Urothelium cell line (cell line): ENCODE data around the gene FMNL1.

Experiments
- DNase-seq: peaks from one replicate; pipeline ENCODE4 v3.0.0; 2011; ENCODE audit warnings: low spot score, mixed read lengths
- FAIRE-seq: peaks from 2 replicates; lab custom pipeline; 2011; peaks lifted over from hg19 to GRCh38; lab: Jason Lieb, UNC

Gene FMNL1

DNA sequence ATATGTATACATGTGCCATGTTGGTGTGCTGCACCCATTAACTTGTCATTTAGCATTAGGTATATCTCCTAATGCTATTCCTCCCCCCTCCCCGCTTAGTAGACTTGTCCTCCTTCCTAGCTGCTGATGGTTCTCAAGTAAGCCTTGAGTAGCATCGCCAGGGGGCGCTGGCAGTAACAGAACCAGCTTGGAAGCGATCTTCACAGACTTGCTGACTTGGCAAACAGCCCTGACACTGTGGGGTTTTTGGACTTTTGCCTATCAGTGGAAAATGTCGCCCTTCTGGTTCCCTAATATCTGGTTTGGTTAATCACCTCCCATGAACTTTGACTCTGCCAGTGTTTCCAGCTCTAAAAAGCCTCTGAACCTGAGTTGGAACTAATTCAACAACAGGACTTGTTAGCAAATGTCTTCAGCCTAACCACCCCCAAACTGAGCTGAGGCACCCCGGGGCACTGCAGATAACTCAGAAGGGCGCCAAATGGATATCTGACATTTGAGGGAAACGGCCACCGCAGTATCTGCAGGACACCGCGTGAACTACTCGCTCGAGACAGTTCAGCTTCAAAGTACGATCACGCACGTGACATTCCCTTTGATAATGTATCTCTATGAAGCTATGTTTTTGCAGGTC is 55.6 kb downstream of the FMNL1 start:
- peak; percentile 62 for FAIRE-seq
- DNase-seq: peak; percentile 81

DNA sequence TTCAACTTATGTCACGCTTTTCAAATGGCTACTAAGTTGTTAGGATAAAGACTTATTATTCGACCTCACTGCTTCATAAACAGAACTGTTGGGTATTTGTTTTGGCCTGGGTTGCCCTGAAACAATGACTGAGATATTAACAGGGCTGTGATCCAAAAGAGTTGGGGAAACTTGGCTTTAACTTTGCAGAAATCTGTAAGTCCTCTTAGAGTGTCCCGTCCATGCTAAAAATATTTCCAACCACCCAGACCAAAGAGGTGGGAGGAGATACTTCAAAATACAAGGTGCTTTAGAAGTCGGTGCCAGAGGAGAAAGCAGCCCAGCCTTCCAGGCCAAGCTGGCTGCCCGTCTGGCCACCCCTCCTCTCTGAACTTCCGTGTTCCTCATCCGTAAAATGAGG is 56.3 kb downstream of the FMNL1 start:
- FAIRE-seq (no peak), DNase-seq (no peak)

DNA sequence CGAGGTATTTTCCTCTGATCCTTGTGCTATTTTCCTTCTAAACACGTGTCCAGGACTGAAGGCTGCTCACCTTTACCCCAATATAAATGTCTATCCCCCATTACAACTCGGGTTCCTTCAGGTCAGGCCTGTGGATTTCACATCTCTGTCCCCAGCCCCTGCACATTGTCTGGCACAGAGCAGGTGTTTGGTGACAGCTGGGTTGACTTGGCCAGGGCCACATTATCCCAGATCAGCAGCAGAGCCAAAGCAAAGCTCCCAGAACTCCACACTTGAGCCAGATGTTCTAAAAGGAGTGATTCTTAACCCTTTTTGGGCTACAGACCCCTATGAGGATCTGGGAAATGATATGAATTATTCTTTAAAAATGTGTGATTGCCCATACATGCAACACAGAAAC is 58.2 kb downstream of the FMNL1 start:
- no peak for DNase-seq
- no peak for FAIRE-seq

DNA sequence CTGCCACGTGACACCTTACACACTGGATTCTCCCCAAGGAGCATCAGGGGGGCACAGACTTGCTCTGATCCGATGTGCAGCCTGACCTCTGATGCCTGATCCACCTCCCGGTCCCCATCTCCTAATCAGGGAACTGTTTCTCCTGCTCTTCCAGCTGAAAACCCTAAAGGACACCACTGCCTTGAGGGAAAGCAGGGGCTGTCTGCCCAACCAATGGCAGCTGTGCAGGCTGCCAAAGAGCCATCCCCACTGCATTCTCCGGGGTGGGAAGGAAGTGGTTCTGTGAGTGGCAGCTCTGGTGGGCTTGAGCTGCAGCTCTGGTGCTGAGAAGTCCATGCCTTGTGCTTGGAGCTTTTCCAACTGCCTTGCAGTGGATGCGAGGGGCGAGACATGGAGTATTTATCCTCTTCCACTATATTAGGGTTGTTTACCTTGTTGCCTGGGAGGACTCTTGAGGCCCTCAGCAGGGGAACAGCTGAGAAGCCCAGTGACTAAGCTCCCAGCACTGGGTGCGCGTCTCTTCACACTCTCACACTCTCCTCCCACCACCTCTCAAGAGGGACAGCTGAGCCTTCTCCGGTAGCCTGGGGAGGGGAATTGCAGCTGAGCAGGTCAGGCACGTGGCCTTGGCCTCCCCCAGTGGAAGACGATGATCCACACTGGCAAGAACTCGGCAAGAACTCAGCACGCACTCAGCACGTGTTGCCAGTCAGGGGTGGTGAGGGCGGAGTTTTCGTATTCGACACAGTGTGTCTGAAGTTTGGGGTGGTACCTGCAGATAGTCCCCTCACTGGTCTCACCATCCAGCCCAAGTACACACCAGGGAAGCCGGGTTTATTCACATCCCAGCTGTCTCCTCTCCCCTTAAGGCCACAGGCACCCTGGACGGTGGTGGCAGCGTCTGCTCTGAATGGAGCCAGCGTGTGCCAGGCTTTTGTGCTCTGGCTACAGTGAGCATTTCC is 61.3 kb downstream of the FMNL1 start:
- FAIRE-seq (peak; percentile 30), DNase-seq (no peak)

DNA sequence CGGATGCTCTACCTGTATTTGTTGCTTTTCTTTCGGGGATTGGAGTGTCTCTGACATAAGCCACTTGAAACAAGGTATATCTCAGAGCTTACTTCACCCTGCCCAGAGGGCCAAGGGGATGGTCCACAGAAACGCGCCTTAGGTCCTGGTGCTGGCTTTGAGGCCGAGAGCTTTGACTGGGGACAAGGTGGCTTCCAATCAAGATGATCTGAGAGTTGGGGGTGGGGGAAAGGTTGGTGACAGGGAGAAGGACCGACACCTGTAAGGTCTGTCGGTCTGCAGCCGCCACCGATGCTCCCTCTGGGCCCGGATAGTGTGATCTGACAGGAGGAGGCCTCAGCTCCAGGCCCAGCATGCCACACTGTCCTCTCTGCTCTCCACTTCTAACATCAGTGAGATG is 62.0 kb downstream of the FMNL1 start:
- DNase-seq: no peak
- FAIRE-seq: no peak

DNA sequence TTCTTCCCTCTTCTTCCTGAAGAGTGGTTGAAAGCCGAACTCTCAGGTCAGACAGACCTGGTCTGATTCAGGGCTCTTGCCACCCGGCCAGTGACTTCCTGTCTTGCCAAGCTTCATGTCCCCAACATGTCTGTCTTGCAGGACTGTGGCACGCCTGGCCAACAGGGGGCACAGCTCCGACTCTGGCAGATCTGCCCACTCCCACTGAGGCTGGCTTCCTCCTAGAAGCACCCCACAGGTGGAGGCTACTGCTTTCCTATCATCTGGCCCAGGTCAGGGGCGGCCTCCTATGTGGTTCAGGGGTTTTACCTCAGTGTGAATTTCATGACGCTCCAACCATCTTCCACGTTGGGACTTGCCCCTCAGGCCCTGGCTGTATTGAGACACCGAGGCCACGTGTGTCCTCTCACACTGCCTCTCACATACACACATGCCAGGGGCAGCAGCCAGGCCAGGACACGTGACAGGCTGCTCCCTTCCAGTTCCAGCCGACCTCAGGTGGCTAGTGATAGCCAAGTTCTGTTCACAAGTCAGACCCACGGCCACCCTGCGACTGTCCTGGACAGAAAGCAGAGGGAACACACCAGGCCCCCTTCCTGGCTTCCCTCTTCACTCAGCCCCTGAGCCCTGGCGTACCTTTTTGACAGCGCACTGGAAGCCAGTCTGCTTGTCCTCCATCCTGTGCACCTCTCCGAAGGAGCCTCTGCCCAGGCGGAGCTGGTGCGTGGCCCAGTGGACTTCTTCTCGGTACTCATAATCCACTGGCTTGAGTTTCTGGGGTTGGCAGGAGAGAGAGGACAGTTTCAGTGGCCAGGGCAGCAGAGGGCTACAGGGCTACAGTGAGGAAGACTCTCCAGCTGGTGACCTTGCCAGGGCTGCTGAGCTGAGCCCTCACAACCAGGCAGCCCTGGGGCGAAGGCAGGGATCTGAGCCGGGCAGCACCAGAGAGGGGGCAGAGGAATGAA is 62.8 kb downstream of the FMNL1 start:
- no peak for DNase-seq
- FAIRE-seq: no peak

DNA sequence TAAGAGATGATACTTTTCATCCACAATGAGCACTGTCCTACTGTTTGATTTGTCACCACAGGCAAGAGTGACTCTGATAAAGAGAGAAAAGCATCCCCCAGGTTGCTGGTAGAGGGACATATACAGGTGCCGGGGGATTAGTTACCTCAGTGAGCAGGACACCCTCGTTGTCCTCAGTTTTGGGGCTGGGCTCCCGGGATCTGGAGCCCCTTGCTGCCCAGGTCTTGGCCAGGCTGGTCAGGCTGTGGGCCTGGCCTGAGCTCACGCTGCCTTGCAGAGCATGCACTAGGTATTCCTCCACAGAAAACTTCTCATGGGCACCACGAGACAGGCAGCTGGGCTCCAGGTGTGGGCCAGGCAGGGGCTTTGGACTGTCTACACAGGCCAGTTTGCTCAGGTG is 64.6 kb downstream of the FMNL1 start:
- no peak for DNase-seq
- FAIRE-seq: no peak

DNA sequence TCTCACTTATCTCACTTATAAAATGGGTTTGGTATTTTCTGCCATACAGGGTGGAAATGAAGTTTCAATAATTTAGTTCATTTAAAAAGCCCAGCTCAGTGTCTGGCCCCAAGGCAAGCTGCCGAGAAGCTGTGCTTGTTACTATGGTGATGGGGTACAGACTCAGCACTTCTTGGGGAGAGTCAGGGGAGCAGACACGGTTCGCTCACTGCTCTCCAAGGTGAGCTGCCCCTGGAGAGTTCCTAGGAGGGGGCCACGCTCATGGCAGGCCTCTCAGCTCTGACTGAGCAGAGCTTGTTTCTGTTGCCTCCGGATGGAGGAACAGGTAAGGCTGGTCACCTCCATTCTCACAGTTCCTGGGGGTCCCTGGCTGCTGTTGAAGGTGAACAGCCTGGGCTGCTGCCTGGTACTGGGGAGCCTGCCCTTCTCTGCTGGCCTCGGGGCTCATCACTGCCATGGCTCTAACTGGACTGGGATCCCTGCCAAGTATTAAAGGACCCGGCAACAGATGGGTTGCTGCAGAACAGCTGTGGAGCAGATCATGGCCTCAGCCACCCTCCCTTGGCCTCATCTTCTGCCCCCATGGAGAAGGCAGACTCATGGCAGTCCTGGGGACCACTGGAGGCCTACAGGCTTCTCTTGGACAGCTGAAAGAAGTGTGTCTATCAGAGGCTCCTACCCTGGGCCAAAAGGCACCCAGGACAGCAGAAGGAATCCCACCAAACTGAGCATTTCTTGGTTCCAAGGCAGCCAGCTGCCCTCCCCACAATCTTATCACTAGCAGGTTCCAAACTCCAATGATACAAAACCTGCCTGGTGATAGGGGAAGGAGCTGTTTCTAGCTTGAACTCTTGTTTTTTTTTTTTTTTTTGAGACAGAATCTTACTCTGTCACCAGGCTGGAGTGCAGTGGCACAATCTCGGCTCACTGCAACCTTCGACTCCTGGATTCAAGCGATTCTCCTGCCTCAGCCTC is 66.1 kb downstream of the FMNL1 start:
- no peak for FAIRE-seq
- no peak for DNase-seq

DNA sequence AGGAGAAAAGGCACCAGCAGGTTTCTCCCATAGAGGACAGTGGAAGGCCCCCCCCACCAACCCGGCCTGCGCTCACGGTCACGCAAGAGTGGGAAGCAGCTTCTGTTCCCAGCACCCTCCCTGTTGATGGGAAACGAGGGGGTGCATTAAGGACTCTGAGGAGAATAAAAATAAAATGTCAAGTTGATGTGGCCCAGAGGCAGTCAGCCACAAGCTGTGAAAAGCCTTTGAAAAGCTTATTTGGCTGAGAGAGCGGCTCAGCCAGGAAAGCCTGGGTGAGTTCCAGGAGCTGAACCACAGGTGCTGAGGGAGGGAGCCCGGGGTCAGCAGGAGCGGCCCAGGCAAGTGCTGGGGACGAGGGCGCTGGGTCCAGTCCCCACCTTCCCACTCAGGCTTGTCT is 67.1 kb downstream of the FMNL1 start:
- FAIRE-seq: no peak
- DNase-seq: no peak

DNA sequence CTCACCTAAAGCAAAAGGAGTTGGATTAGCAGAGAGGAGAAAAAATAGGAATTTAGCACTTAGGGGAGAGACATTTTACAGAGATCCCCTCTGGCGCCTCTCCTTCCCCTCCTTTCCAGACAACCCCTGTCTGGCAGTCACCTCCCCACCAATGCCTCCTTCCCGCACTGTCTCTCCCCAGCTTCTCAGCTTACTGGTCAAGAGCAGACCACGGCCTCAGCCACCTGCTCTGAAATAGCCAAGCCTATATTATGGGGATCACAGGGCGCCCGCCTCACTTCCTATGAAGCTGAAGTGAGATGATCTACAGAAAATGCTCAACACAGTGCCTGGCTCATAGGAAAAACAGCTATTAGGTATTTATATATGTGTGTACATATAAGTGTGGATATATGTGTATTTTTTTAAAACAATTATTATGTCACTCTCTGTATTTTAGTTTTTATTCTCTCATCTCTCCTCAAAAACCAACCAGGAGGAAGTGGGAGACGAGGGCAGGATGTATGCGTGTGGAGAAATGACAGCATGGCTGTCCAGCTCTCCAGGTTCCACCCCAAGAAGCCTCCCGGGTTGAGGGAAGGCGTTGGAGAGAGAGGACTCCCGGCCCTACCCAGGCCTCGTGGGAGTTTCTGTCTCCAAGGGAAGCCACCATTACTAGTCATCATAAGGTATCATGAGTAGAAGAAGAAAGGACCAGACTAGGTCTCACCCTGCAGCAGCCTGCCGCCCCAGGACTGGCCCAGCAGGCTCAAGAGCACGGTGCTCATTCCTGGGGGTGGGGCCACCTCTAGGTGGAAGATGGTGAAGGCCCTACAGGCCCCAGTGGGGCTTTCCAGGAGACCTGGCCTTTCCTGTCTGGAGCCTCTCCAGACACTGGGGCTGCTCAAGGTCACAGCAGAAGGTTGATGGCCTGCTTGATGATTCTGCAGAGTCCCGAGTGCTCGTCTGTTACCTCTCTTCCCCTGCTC is 67.9 kb downstream of the FMNL1 start:
- DNase-seq (no peak), FAIRE-seq (no peak)

DNA sequence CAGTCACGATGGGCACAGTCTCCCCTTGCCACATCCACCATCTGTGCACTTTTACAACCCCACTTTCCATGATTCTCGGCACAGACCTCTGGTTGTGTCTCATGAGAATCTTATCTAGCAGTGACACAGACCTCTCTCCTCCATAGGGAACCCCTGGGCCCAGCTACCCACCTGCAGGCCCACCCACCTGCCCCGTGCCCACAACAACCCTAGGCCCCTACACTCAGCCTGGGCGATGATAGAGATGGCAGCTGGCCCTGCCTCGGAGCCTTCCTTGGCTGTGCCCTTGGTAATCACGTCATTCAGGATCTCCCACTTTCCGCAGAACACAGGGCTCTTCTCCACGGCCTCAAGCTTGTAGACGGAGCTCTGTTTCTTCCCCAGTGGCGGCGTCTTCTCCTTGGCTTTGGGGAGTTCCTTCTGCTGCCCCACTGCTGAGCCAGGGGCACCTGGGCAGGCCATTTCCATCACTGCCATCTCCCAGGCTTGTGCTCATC is 68.6 kb downstream of the FMNL1 start:
- FAIRE-seq (no peak), DNase-seq (no peak)

DNA sequence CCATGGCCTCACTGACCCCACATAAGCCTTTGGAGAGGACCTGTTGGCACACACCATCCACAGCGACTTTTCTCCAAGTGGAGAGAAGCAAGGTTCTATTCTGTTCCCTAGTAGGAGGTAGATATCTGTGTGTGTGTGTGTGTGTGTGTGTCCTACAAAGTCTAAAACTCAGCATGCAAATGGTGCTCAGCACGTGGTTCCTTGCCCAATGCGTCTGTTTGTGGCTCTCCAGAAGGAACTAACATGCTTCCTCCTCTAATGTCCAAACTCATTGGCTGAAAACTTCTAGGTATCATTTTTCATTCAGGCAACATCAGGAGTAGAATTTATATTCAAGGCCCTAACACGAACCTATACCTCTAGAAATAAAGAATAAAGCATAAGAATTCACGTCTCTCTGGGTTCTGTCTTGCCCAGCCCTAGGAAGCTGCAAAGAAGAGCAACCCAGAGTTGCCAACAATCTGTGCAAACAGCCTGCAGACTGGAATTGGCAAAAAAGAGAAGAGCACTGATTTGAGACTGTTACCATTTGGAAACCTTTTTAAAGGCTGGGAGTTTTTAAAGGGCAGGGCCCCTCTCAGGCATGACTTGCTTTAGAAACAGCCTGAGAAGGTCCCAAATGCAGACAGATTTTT is 69.6 kb downstream of the FMNL1 start:
- DNase-seq: no peak
- FAIRE-seq: no peak

DNA sequence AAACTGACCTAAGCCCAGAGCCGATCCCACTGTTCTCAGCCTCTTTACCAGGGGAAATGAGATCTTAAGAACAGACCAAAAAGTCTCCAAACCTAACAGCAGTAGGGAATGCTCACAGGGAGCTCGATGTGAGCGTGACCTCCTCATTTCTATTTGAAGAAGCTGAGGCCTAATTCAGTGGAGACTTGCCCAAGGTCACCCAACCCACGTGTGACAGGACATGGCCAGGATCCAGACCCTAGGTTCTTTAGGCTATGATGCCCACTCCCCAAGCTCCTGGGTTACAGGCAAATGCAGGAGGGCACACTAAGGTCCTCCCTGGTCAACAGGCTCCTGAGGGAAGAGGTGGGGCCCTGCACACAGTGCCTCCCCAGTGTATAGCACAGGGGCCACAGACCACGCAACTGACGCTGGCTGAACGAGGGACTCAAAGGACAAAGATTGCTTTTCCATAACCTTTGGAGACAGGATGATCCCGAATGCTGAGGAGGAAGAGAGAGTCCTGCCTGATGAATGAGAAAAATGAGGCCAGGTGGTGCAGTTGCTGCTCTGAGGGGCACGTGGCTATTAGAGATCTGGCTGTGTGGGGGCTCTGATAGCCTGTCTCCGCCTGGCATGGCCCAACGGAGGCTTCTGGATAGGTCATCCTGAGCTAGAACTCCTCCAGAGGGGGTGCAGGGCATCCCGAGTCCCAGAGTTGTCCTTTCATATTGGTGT is 71.2 kb downstream of the FMNL1 start:
- FAIRE-seq: no peak

DNA sequence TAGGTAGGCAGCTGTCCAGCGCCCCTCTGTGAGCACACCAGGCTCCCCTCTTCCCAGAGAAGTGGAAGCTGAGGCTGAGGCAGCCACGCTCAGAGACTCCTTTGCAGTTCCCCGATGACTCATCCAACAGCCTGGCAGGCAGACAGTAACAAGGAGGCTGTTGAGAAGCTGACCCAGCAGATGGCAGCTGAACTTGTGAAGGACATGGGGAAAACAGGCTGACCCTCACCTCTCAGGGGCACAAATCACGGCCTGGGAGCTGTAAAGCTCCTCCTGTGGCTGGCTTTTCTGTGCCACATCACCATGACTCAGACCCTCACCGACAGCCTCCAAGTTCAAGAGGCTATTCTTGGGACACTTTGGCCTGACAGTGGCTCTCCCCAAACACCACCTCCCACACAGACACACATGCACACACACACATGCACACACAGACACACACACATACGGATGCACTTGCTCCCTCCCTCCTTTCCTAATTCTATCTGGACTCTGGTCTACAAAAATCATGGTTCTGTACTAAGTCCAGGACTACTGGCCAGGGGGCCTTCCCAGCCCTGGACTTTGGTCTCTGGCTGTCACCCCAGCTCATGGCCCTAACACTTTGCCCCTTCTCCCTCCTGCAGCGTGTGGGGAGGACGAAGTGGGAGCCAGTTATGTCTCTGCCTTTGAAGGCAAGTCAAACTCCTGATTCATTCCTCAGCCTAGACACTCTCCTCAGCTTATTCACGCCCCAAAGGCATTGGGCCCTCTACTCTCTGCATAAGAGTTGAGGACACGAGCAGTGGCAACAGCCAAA is 71.9 kb downstream of the FMNL1 start:
- peak; percentile 35 for FAIRE-seq
- DNase-seq: peak; percentile 87

More for the DNA sequence above, 71.2 kb downstream of the FMNL1 start:
- no peak for DNase-seq

DNA sequence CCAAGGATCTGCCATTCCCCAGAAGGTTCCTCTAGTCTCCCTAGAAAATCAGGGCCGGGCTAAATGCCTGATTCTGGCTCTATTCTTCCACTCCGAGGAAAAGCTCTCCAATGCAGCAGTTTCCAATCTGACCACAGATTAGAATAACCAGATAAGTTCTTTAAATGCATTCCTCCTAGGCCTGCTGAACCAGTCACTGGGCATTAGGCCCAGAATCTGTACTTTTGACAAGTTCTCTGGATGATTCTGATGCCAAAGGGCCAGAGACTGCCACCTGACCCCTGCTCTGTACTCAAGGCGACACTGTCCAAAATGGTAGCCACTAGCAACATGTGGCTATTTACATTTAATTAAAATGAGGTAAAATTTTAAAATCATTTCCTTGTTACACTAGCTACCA is 72.8 kb downstream of the FMNL1 start:
- DNase-seq (no peak), FAIRE-seq (no peak)

DNA sequence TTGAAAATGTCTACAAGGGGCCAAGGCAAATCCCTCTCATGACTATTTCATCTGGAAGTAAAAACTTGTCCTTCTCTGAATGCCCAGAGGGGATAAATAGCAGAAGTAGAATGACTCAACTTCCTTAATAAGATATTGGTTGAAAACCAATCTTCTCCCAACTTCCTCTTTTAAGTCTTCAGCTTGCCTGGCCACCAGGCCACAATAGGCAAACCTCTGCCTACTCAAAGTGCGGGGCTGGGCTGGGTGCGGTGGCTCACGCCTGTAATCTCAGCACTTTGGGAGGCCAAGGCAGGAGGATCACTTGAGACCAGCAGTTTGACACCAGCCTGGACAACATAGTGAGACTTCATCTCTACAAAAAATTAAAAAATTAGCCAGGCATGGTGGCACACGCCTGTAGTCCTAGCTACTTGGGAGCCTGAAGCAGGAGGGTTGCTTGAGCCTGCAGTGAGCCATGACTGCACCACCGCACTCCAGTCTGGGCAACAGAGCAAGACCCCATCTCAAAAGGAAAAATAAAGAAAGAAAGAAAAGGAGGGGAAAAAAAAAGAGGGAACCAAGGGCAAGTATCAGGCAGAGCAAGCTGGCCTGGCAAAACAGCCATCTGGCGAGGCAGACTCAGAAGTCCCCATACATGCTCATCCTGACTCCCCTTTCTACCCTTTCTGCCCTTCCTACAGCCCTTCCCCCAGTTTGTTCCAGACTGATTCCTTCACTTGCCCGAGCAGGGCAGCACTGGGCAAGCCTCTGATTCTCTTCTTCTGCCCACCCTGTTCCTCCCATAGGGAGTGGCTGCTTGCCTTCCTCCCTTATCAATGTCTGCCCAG is 74.5 kb downstream of the FMNL1 start:
- FAIRE-seq: no peak
- DNase-seq: no peak
